Nephron progenitor cell (in vitro differentiated cells): ENCODE data around the gene GTF2F1.

Experiments
- DNase-seq: peaks from one replicate; pipeline ENCODE4 v3.0.0; 2021
- H3K27ac Mint-ChIP-seq: 2 replicates; pipeline ENCODE4 v1.8.0; 2021; ENCODE audit warnings: mild to moderate bottlenecking, moderate library complexity, mixed read lengths
- H3K27me3 Mint-ChIP-seq: 2 replicates; pipeline ENCODE4 v1.8.0; 2021; ENCODE audit warnings: mild to moderate bottlenecking, low read depth, mixed read lengths; ENCODE audit not compliant: poor library complexity
- H3K36me3 Mint-ChIP-seq: 2 replicates; pipeline ENCODE4 v1.8.0; 2021; ENCODE audit warnings: low read depth, mixed read lengths
- H3K4me1 Mint-ChIP-seq: 2 replicates; pipeline ENCODE4 v1.8.0; 2021; ENCODE audit warnings: mixed read lengths
- H3K4me3 Mint-ChIP-seq: 2 replicates; pipeline ENCODE4 v1.8.0; 2021; ENCODE audit warnings: mild to moderate bottlenecking, moderate library complexity, mixed read lengths
- H3K9me3 Mint-ChIP-seq: 2 replicates; pipeline ENCODE4 v1.8.0; 2021; ENCODE audit warnings: mild to moderate bottlenecking, moderate library complexity, mixed read lengths
- CTCF ChIP-seq: fragments of 200-600 bp; sonication (generic); IDR thresholded peaks from 2 replicates; pipeline ENCODE4 v1.5.0; 2021; ENCODE audit warnings: antibody characterized with exemption

Gene GTF2F1

GRCh38 chr19:6387372-6387771 is 5.6 kb downstream of the GTF2F1 start:
- no peak for TF ChIP-seq CTCF
- Mint-ChIP-seq H3K4me3 (no peak overlapping the region), H3K27me3 (peaks cover 4% of the 10 kb centered on the region), H3K4me1 (peaks cover 14% of the 10 kb centered on the region), H3K27ac (no peak overlapping the region), H3K36me3 (peaks cover 60% of the 10 kb centered on the region), H3K9me3 (no peaks in the 10 kb centered on the region)
- no peak for DNase-seq

GRCh38 chr19:6384381-6384780 is 8.6 kb downstream of the GTF2F1 start:
- Mint-ChIP-seq H3K36me3 (peaks cover 71% of the 10 kb centered on the region), H3K4me1 (no peaks in the 10 kb centered on the region)

GRCh38 chr19:6383188-6383587 is 9.8 kb downstream of the GTF2F1 start:
- Mint-ChIP-seq H3K27ac (no peak overlapping the region), H3K36me3 (peaks cover 77% of the 10 kb centered on the region), H3K9me3 (peaks cover 11% of the 10 kb centered on the region), H3K27me3 (peaks cover 4% of the 10 kb centered on the region), H3K4me3 (no peak overlapping the region), H3K4me1 (peaks cover 5% of the 10 kb centered on the region)
- no peak for TF ChIP-seq CTCF
- DNase-seq, result no peak

More at GRCh38 chr19:6384381-6384780, 8.6 kb downstream of the GTF2F1 start:
- H3K9me3 Mint-ChIP-seq, result peaks cover 11% of the 10 kb centered on the region
- H3K27ac Mint-ChIP-seq, result no peak overlapping the region
- no peak overlapping the region for H3K4me3 Mint-ChIP-seq
- DNase-seq, result no peak
- H3K27me3 Mint-ChIP-seq, result peaks cover 4% of the 10 kb centered on the region
- no peak for TF ChIP-seq CTCF

- Mint-ChIP-seq H3K27me3 (peaks cover under 1% of the 10 kb centered on the region), H3K27ac (no peak overlapping the region), H3K4me3 (no peak overlapping the region), H3K9me3 (peaks cover 11% of the 10 kb centered on the region), H3K36me3 (peaks cover 67% of the 10 kb centered on the region), H3K4me1 (peaks cover 18% of the 10 kb centered on the region)
- TF ChIP-seq CTCF, result no peak
- no peak for DNase-seq
Observed at GRCh38 chr19:6381030-6381750, 11.8 kb downstream of the GTF2F1 start.

GRCh38 chr19:6379744-6380143 is 13.2 kb downstream of the GTF2F1 start:
- Mint-ChIP-seq H3K36me3 (peaks cover 56% of the 10 kb centered on the region), H3K9me3 (peaks cover 11% of the 10 kb centered on the region), H3K4me1 (peaks cover 22% of the 10 kb centered on the region), H3K27me3 (no peaks in the 10 kb centered on the region), H3K4me3 (no peak overlapping the region), H3K27ac (peak overlapping the region; percentile 92)
- TF ChIP-seq CTCF, result no peak
- DNase-seq, result no peak

- Mint-ChIP-seq H3K9me3 (peaks cover 11% of the 10 kb centered on the region), H3K36me3 (peaks cover 52% of the 10 kb centered on the region), H3K4me1 (peaks cover 33% of the 10 kb centered on the region), H3K27ac (peak overlapping the region; percentile 71), H3K4me3 (no peak overlapping the region), H3K27me3 (no peaks in the 10 kb centered on the region)
- no peak for TF ChIP-seq CTCF
- no peak for DNase-seq
Observed at GRCh38 chr19:6378486-6378885, 14.5 kb downstream of the GTF2F1 start.
